BE2C (cell line): ENCODE results near the gene NEMP2.

Source experiments
- DNase-seq: peaks from one replicate; pipeline ENCODE4 v3.0.0-alpha.2; 2020
- H3K27me3 ChIP-seq: fragments of 250-450 bp; sonication (Bioruptor Pico); 2 replicates; pipeline ENCODE4 v1.5.1; 2020; ENCODE audit warnings: mild to moderate bottlenecking
- H3K36me3 ChIP-seq: fragments of 250-450 bp; sonication (Bioruptor Pico); 2 replicates; pipeline ENCODE4 v1.5.1; 2020; ENCODE audit warnings: mild to moderate bottlenecking
- H3K4me1 ChIP-seq: fragments of 250-450 bp; sonication (Bioruptor Pico); 2 replicates; pipeline ENCODE4 v1.5.1; 2020
- H3K4me3 ChIP-seq: 2 replicates; pipeline ENCODE4 v1.5.1; 2011; ENCODE audit warnings: low read depth, low read length
- H3K9me3 ChIP-seq: fragments of 250-450 bp; sonication (Bioruptor Pico); 2 replicates; pipeline ENCODE4 v1.5.1; 2020
- TF ChIP-seq, protein P1 (sequence below): IDR thresholded peaks from 2 replicates; pipeline ENCODE4 v1.5.1; 2012; ENCODE audit warnings: mild to moderate bottlenecking, low read depth, low read length

The NEMP2 gene

DNA sequence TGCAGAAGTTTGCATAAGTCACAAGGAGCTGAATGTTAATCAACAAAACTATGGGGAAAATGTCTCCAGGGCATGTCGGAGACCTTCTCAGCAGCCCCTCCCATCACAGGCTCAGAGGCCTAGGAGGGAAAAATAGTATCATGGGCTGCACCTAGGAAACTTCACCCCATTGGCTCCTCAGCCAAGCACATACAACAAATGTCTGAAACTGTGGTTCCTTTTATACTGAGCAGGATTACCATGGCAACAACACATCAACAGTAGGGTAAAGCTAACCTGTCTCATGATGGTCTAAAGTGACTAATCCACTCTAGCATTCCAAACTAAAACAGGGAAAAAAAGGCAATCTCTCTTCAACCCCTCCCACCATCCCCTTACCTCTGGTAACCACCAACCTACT is 3.2 kb upstream of the NEMP2 start:
- Histone ChIP-seq H3K9me3 (no peaks in the 10 kb centered on the region), H3K4me1 (no peaks in the 10 kb centered on the region), H3K4me3 (no peak overlapping the region), H3K36me3 (no peaks in the 10 kb centered on the region), H3K27me3 (no peaks in the 10 kb centered on the region)
- no peak for DNase-seq
- TF ChIP-seq, protein P1, sequence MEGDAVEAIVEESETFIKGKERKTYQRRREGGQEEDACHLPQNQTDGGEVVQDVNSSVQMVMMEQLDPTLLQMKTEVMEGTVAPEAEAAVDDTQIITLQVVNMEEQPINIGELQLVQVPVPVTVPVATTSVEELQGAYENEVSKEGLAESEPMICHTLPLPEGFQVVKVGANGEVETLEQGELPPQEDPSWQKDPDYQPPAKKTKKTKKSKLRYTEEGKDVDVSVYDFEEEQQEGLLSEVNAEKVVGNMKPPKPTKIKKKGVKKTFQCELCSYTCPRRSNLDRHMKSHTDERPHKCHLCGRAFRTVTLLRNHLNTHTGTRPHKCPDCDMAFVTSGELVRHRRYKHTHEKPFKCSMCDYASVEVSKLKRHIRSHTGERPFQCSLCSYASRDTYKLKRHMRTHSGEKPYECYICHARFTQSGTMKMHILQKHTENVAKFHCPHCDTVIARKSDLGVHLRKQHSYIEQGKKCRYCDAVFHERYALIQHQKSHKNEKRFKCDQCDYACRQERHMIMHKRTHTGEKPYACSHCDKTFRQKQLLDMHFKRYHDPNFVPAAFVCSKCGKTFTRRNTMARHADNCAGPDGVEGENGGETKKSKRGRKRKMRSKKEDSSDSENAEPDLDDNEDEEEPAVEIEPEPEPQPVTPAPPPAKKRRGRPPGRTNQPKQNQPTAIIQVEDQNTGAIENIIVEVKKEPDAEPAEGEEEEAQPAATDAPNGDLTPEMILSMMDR: no peak

DNA sequence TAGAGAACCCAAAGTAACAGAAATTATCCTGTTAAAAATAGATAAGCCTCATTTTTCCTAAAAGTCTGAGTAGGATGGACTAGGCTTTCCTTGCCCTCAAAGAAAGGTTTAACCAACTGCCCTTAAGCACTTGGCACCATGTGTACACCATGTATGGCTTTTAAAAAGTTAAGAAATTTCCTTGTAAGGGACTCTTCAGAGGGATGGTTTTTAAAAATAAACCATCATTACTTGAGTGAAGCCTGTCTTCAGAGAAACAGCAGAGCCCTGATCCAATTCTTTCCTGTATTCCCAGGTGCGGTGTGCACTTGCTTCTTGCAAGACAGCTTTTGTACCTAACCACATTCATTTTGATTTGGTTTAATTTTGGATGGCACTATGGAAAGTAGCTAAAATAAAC is 1.1 kb upstream of the NEMP2 start:
- DNase-seq: no peak
- no peaks in the 10 kb centered on the region for H3K27me3 ChIP-seq
- no peaks in the 10 kb centered on the region for H3K36me3 ChIP-seq
- TF ChIP-seq, protein P1: no peak
- no peaks in the 10 kb centered on the region for H3K9me3 ChIP-seq
- no peaks in the 10 kb centered on the region for H3K4me1 ChIP-seq
- peak overlapping the region; percentile 72 for H3K4me3 ChIP-seq

DNA sequence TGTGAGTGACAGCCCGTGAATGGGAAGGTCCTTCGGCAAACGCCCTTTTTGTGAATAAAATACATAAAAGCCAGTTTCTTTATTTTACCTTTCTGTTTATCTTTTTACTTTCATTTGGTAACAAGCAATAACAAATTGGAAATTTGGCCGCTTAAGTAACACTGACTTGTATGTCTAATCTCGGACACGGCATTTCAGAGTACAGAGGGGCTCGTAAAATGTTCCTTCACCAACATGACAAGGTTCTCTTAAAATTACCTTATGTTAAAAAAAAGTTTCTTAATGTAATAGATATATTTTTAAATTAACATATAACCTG is 558 bp upstream of the NEMP2 start:
- no peak for DNase-seq
- Histone ChIP-seq H3K9me3 (no peaks in the 10 kb centered on the region), H3K36me3 (no peaks in the 10 kb centered on the region), H3K27me3 (no peaks in the 10 kb centered on the region), H3K4me1 (no peaks in the 10 kb centered on the region), H3K4me3 (peak overlapping the region; percentile 72)
- TF ChIP-seq, protein P1: no peak

DNA sequence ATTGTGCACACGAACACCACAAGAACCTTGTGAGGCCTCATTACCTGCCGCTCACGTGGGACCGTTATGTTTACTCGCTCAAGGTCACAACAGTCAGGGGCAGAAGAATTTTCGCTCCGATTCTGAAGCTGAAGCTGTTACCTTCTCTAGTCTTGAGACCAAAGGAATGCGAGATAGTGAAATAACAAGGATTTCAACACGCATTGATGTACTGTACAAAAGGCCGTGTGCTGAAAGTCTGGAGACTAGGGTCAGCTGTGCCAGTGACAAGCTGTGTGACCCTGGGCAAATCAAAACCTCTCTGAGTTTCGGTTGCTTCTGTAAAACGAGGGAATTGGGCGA is 583 bp downstream of the NEMP2 start:
- Histone ChIP-seq H3K4me1 (no peaks in the 10 kb centered on the region), H3K9me3 (no peaks in the 10 kb centered on the region), H3K4me3 (peak overlapping the region; percentile 72), H3K36me3 (no peaks in the 10 kb centered on the region), H3K27me3 (no peaks in the 10 kb centered on the region)
- no peak for DNase-seq
- TF ChIP-seq, protein P1: no peak

DNA sequence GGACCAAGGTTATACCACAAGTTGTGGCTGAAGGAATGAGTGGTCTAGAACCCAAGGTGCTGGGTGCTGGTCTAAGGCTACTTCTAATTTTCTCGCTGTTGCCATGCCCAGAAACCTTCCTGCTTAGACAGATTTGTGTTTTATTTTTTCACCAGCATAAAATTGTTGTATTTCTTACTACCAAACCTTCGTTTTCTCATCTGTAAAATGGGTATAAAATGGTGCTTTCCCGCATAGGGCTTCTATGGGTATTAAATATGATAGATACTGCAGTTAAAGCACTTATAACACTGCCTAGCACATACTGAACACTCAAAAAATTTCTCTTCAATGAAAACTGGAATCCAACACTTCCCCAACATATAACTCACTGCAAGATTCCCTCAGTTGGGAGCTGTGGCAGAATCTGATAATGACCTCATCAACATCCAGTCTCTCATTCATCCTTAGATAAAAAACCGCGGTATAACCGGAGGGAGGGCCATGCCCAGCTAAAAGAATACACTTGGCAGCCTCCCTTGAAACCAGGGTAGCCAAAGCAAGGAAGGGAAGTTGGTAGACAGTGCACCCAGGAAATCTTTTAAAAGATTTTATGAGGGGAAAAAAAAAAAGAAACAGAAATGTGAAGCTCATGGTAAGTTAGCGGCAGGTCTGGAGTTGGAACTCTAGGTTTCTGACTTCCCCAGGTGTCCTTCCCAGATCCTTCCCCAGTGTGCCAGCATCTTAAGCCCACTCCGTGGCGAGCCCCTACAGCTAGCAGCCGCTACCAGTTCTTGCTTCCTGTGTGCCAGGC is 1.2 kb downstream of the NEMP2 start:
- TF ChIP-seq, protein P1: no peak
- Histone ChIP-seq H3K36me3 (no peaks in the 10 kb centered on the region), H3K4me1 (no peaks in the 10 kb centered on the region), H3K27me3 (no peaks in the 10 kb centered on the region), H3K4me3 (peak overlapping the region; percentile 72), H3K9me3 (no peaks in the 10 kb centered on the region)
- DNase-seq: no peak

DNA sequence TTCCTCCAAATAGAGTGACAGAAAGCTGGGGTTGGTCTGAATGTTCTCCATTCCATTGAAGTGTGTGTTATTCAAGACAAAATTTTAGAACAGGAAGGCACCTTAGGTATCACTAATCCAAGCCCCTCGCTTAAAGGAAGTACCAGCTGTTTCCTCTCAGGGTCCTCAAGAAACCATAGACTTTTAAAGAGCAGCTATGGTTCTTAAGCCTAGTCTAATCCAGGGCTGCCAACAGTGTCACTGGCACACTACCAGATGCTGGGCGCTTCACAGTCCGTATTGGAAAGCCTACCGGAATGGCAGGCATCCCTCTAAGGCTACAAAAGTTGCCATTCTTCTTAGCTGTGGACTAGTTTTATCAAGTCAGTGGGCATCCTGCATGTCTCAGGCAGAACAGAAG is 1.9 kb downstream of the NEMP2 start:
- Histone ChIP-seq H3K27me3 (no peaks in the 10 kb centered on the region), H3K36me3 (no peaks in the 10 kb centered on the region), H3K9me3 (no peaks in the 10 kb centered on the region), H3K4me1 (no peaks in the 10 kb centered on the region), H3K4me3 (no peak overlapping the region)
- no peak for DNase-seq
- TF ChIP-seq, protein P1: no peak
